Left ventricle myocardium inferior (tissue), 1 donor: ENCODE data around the gene TICAM1. TPM values are rescaled to one million over a fixed set of nuclear protein-coding genes. Genes with fewer than 3 reads are reported as not detected.

ENCODE experiments used
- DNase-seq: peaks from one replicate; pipeline ENCODE4 v3.0.0-alpha.2; 2020
- H3K27ac ChIP-seq: fragments of 200-600 bp; replicated peaks from 2 replicates; pipeline ENCODE4 v1.8.0; 2021
- H3K27me3 ChIP-seq: fragments of 200-600 bp; 2 replicates; pipeline ENCODE4 v1.8.0; 2021; ENCODE audit warnings: low read depth
- H3K36me3 ChIP-seq: fragments of 200-600 bp; 2 replicates; pipeline ENCODE4 v1.8.0; 2021
- H3K4me1 ChIP-seq: fragments of 200-600 bp; 2 replicates; pipeline ENCODE4 v1.8.0; 2021
- H3K4me3 ChIP-seq: fragments of 200-600 bp; 2 replicates; pipeline ENCODE4 v1.8.0; 2021; ENCODE audit warnings: mild to moderate bottlenecking, moderate library complexity
- H3K9me3 ChIP-seq: fragments of 200-600 bp; replicated peaks from 2 replicates; pipeline ENCODE4 v1.8.0; 2021
- CTCF ChIP-seq: fragments of 200-600 bp; IDR thresholded peaks from 2 replicates; pipeline ENCODE4 v1.8.0; 2021; ENCODE audit warnings: antibody characterized with exemption, mild to moderate bottlenecking, borderline replicate concordance
- intact Hi-C: fragments of 100-400 bp; cut with micrococcal nuclease; formaldehyde crosslinking; loops from one replicate; pipeline ENCODE4 v1.11.0; 2022
- long read RNA-seq: library from polyadenylated mRNA; unstranded; transcript quantifications from one replicate; pipeline ENCODE4 v2.0.0, GENCODE V29; 2021
- total RNA-seq: library from RNA; stranded (reverse); fragmentation: NEBNext Ultra II Directional; extraction: Animal tissue kit (Norgen Biotek cat#: 25700); gene quantifications from one replicate; pipeline ENCODE4 v1.2.1, GENCODE V29; 2021
- donor health status: DM: no; HTN: yes; CAD: no; lungs with severe emphysema.

TICAM1 gene
- 6.1 TPM for total RNA-seq
- long read RNA-seq, transcript TICAM1-201 (2 exons, 2,676 nt): major isoform, 6 of 9 reads
- long read RNA-seq, partial matches to known transcripts: 0 of 9 reads
- long read RNA-seq, other reads (novel, unspliced or antisense): 3 of 9 reads

GRCh38 chr19:4831304-4831978 lies at the start of gene TICAM1:
Gene TICAM1, minus strand, starts transcription at chr19:4831712. Its CDS starts 13,335 bp downstream, at chr19:4818377.
- H3K4me1 ChIP-seq: peaks cover 39% of the 10 kb centered on the region
- H3K9me3 ChIP-seq: no peaks in the 10 kb centered on the region
- H3K27me3 ChIP-seq: no peaks in the 10 kb centered on the region
- peak; percentile 83 for DNase-seq
- TF ChIP-seq CTCF: peak; percentile 24
- intact Hi-C loops: no loop called here
- H3K4me3 ChIP-seq: peak within 1 kb of the TSS; percentile 97
- no peaks in the 10 kb centered on the region for H3K36me3 ChIP-seq
- H3K27ac ChIP-seq: peak within 1 kb of the TSS; percentile 93

DNA sequence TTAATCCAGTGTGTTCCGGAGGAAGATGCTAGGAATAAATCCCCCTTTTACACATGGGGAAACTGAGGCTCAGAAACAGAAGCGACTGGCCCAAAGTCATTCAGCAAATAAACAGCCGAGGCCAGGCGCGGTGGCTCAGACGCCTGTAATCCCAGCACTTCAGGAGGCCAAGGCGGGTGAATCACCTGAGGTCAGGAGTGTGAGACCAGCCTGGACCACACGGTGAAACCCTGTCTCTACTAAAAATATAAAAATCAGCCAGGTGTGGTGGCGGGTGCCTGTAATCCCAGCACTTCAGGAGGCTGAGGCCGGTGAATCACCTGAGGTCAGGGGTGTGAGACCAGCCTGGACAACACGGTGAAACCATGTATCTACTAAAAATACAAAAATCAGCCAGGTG lies 47.5 kb upstream of the TICAM1 start:
- no peak for TF ChIP-seq CTCF
- H3K4me1 ChIP-seq: no peaks in the 10 kb centered on the region
- no peak overlapping the region for H3K4me3 ChIP-seq
- H3K36me3 ChIP-seq: no peaks in the 10 kb centered on the region
- DNase-seq: no peak
- intact Hi-C loops: no loop called here
- peaks cover 18% of the 10 kb centered on the region for H3K27me3 ChIP-seq
- H3K27ac ChIP-seq: peak overlapping the region; percentile 81
- H3K9me3 ChIP-seq: no peaks in the 10 kb centered on the region

- Histone ChIP-seq H3K27me3 (peaks cover 18% of the 10 kb centered on the region), H3K27ac (peak overlapping the region; percentile 81), H3K4me3 (no peak overlapping the region), H3K9me3 (no peaks in the 10 kb centered on the region), H3K4me1 (no peaks in the 10 kb centered on the region), H3K36me3 (no peaks in the 10 kb centered on the region)
- peak; percentile 44 for DNase-seq
- TF ChIP-seq CTCF: no peak
- intact Hi-C loops: no loop called here
Observed at GRCh38 chr19:4878491-4878968, 47.0 kb upstream of the TICAM1 start.

- DNase-seq: peak; percentile 60
- Histone ChIP-seq H3K27ac (peak overlapping the region; percentile 81), H3K4me1 (no peaks in the 10 kb centered on the region), H3K4me3 (no peak overlapping the region), H3K27me3 (peaks cover 18% of the 10 kb centered on the region), H3K36me3 (no peaks in the 10 kb centered on the region), H3K9me3 (no peaks in the 10 kb centered on the region)
- intact Hi-C loops: no loop called here
- no peak for TF ChIP-seq CTCF
Observed at GRCh38 chr19:4877753-4878490, 46.4 kb upstream of the TICAM1 start.

GRCh38 chr19:4873930-4874329 lies 42.4 kb upstream of the TICAM1 start:
- TF ChIP-seq CTCF: no peak
- Histone ChIP-seq H3K27me3 (peaks cover 16% of the 10 kb centered on the region), H3K4me3 (no peak overlapping the region), H3K4me1 (no peaks in the 10 kb centered on the region), H3K9me3 (no peaks in the 10 kb centered on the region), H3K36me3 (no peaks in the 10 kb centered on the region), H3K27ac (no peak overlapping the region)
- intact Hi-C loops: no loop called here
- DNase-seq: no peak
